8988T (cell line): ENCODE data around the gene TSHZ2.
"Not testable (repeated sequence)": the region's sequence is repeated elsewhere in the genome, so short reads cannot be mapped to it uniquely, and the experiment has no call there.

ENCODE experiments used
- DNase-seq: peaks from one replicate; pipeline ENCODE4 v3.0.0; 2011

Gene TSHZ2

GRCh38 chr20:53365539-53366075, 393.4 kb downstream of the TSHZ2 start:
- DNase-seq, result no peak

- DNase-seq, result not testable (repeated sequence)
Observed at GRCh38 chr20:53366928-53367327, 394.8 kb downstream of the TSHZ2 start.

- no peak for DNase-seq
Observed at GRCh38 chr20:53369871-53370270, 397.7 kb downstream of the TSHZ2 start.

GRCh38 chr20:53370345-53370961, 398.3 kb downstream of the TSHZ2 start:
- no peak for DNase-seq

GRCh38 chr20:53371216-53371615, 399.1 kb downstream of the TSHZ2 start:
- no peak for DNase-seq

- no peak for DNase-seq
Observed at GRCh38 chr20:53376021-53376420, 403.9 kb downstream of the TSHZ2 start.

- no peak for DNase-seq
Observed at GRCh38 chr20:53379014-53379832, 407.1 kb downstream of the TSHZ2 start.

- DNase-seq, result no peak
Observed at GRCh38 chr20:53379833-53380120, 407.6 kb downstream of the TSHZ2 start.

- no peak for DNase-seq
Observed at GRCh38 chr20:53381568-53382262, 409.6 kb downstream of the TSHZ2 start.

GRCh38 chr20:53382263-53382844, 410.2 kb downstream of the TSHZ2 start:
- no peak for DNase-seq

GRCh38 chr20:53383916-53384315, 411.8 kb downstream of the TSHZ2 start:
- DNase-seq, result no peak

- DNase-seq, result no peak
Observed at GRCh38 chr20:53384392-53384791, 412.2 kb downstream of the TSHZ2 start.

- DNase-seq, result no peak
Observed at GRCh38 chr20:53385941-53386767, 414.0 kb downstream of the TSHZ2 start.

- DNase-seq, result no peak
Observed at GRCh38 chr20:53387983-53388675, 416.0 kb downstream of the TSHZ2 start.

- DNase-seq, result no peak
Observed at GRCh38 chr20:53389516-53390300, 417.6 kb downstream of the TSHZ2 start.

- no peak for DNase-seq
Observed at GRCh38 chr20:53390770-53391169, 418.6 kb downstream of the TSHZ2 start.

- DNase-seq, result no peak
Observed at GRCh38 chr20:53394433-53394832, 422.3 kb downstream of the TSHZ2 start.

GRCh38 chr20:53395188-53395923, 423.2 kb downstream of the TSHZ2 start:
- DNase-seq, result no peak

GRCh38 chr20:53399083-53399482, 426.9 kb downstream of the TSHZ2 start:
- no peak for DNase-seq

- no peak for DNase-seq
Observed at GRCh38 chr20:53399592-53400335, 427.6 kb downstream of the TSHZ2 start.
